Panc1 (cell line): ENCODE measurements around the gene VIPR2.

Source experiments
- CTCF ChIP-seq: fragments of 450-650 bp; IDR thresholded peaks from 2 replicates; pipeline ENCODE4 v1.5.1; 2017; ENCODE audit warnings: mild to moderate bottlenecking
- POLR2AphosphoS5 ChIP-seq: IDR thresholded peaks from 2 replicates; pipeline ENCODE4 v1.6.1; 2012; ENCODE audit warnings: mild to moderate bottlenecking, low read depth, low read length, moderate library complexity
- REST ChIP-seq, 2 experiments: IDR thresholded peaks; 2 replicates each; pipeline ENCODE4 v1.6.1; 2011 to 2012; ENCODE audit warnings: low read depth in 2 of 2, control low read depth in 1 of 2, low read length in 1 of 2, mild to moderate bottlenecking in 1 of 2, moderate library complexity in 1 of 2; ENCODE audit not compliant: insufficient read depth in 1 of 2
- TCF7L2 ChIP-seq: IDR thresholded peaks from 2 replicates; pipeline ENCODE4 v1.6.1; 2011; ENCODE audit warnings: mild to moderate bottlenecking, low read depth, low read length, inconsistent platforms

GRCh38 chr7:159078193-159078910, 66.3 kb downstream of the VIPR2 start:
- TF ChIP-seq CTCF (no peak), POLR2AphosphoS5 (no peak), REST (IDR thresholded peaks at IDR 0.05; ENCODE audit: insufficient read depth in 1 of 2, low read depth in 2 of 2, low read length in 1 of 2) (no peak), TCF7L2 (no peak)
